CD4-positive, alpha-beta T cell treated with Interleukin-15 for 1 hour (primary cell): ENCODE measurements around the gene N4BP2L1.

ENCODE experiments used
- DNase-seq: peaks from one replicate; pipeline ENCODE4 v3.0.0-alpha.2; 2020

The N4BP2L1 gene

GRCh38 chr13:32427852-32428580 is at the start of gene N4BP2L1:
Gene N4BP2L1, minus strand, starts transcription at chr13:32428130. Its CDS starts 48 bp downstream, at chr13:32428082.
- peak; percentile 93 for DNase-seq

GRCh38 chr13:32476892-32477291 is 49.0 kb upstream of the N4BP2L1 start:
- no peak for DNase-seq

GRCh38 chr13:32476021-32476731 is 48.2 kb upstream of the N4BP2L1 start:
- DNase-seq, result no peak

- DNase-seq, result no peak
Measured at GRCh38 chr13:32474999-32475792, 47.3 kb upstream of the N4BP2L1 start.

- DNase-seq, result no peak
Measured at GRCh38 chr13:32473650-32474049, 45.7 kb upstream of the N4BP2L1 start.

GRCh38 chr13:32472194-32472621 is 44.3 kb upstream of the N4BP2L1 start:
- DNase-seq, result no peak

- no peak for DNase-seq
Measured at GRCh38 chr13:32471187-32471922, 43.4 kb upstream of the N4BP2L1 start.

GRCh38 chr13:32468502-32469142 is 40.7 kb upstream of the N4BP2L1 start:
- DNase-seq, result no peak

GRCh38 chr13:32456591-32456990 is 28.7 kb upstream of the N4BP2L1 start:
- DNase-seq, result no peak

- DNase-seq, result no peak
Measured at GRCh38 chr13:32455594-32455903, 27.6 kb upstream of the N4BP2L1 start.

GRCh38 chr13:32454886-32455593 is 27.1 kb upstream of the N4BP2L1 start:
- DNase-seq, result no peak

GRCh38 chr13:32453981-32454380 is 26.1 kb upstream of the N4BP2L1 start:
- no peak for DNase-seq

GRCh38 chr13:32448972-32449371 is 21.0 kb upstream of the N4BP2L1 start:
- DNase-seq, result no peak

GRCh38 chr13:32447894-32448623 is 20.1 kb upstream of the N4BP2L1 start:
- no peak for DNase-seq

GRCh38 chr13:32446773-32447465 is 19.0 kb upstream of the N4BP2L1 start:
- DNase-seq, result no peak

GRCh38 chr13:32446220-32446619 is 18.3 kb upstream of the N4BP2L1 start:
- no peak for DNase-seq

GRCh38 chr13:32445461-32445860 is 17.5 kb upstream of the N4BP2L1 start:
- no peak for DNase-seq

- peak; percentile 38 for DNase-seq
Measured at GRCh38 chr13:32443111-32443510, 15.2 kb upstream of the N4BP2L1 start.

GRCh38 chr13:32438871-32439270 is 10.9 kb upstream of the N4BP2L1 start:
- no peak for DNase-seq

GRCh38 chr13:32432856-32433255 is 4.9 kb upstream of the N4BP2L1 start:
- no peak for DNase-seq
